GM04504 (cell line): ENCODE results near the gene DCTN2.

ENCODE experiments used
- DNase-seq: peaks from one replicate; pipeline ENCODE4 v3.0.0-alpha.2; 2012; ENCODE audit warnings: low read depth

DCTN2 gene

DNA sequence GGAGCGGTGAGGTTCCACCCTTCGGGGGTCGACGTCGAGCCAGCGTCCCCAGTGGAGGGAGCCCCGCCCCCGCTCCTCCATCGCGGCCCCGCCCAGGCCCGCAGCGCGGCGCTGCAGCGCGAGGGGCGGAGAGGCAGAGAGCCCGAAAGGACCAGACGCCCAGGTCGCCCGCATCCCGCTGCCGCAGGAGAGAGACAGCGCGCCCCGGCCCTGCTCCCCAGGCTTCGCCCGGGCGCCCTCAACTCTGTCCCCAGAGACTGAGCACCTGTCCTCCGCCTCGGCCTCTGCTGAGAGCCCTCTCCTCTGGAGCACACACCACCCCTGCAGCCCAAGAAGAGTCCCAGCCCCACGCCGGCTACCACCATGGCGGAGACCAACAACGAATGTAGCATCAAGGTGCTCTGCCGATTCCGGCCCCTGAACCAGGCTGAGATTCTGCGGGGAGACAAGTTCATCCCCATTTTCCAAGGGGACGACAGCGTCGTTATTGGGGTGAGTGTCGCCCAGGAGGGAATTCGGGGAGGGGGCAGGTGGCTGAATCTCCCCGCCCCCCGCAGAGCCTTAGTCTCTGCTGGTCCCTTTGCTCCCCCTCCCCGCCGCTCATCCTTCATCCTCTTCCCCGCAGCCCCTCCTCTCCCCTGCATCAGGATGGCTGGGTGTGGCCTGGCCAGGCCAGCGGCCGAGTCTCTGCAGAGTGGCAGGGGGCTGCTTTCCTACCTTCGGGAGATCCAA lies 3.1 kb upstream of the DCTN2 start, which contains the start of gene KIF5A:
KIF5A (plus strand) TSS at position 136 of the 732 bp plus-strand sequence; CDS start at position 364, 228 bp downstream.
- DNase-seq: no peak

DNA sequence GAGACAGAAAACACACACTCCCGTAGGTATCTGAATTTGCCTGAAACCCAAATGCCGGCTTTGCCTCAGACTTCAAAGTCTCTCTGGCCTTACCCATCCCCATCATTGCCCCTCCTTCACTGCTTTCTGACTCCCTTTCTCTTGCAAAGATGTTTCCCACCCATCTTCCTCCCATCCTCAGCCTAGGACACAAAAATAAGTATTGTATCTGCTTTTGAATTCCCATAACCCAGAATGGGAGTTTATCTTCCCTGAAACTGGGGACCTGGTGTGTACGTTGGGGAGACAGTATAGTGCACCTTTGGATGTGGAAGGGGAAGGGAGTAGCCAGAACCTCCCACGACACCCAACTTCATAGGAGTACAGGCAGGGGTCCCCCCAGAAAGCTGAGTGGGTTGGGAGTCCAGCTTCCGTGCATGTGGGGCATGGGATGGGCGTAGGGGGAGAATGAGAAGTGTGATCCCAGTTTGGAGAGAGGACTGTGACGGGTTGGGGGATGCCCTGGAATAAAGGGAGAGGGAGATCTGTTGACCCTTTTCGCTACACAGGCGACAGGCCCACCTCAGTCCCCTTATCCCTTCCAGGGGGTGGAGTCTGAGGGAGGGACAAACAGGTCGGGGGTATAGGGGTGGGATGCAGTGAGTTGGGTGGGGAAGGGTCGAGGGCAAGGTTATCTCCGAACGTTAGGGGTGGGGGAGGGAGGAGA lies 2.4 kb upstream of the DCTN2 start:
- no peak for DNase-seq

DNA sequence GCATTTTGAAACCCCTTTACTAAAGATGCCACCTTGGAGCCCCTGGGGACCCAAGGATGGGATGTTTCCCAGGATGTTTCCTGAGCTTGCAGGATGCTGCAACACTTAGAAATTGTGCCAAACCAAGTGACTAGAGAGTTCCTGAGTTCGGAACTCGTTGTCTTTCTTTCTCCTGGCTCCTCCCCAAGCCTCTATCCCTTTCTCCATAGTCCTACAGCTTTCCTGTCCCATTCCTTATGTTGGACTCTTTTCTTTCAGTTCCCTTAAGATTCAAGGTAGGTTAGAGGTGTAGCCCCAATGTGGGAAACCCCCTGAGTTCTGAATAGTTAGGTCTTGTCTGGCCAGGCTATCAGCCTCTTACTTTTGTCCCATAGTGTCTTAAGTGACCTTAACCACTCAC lies 1.5 kb upstream of the DCTN2 start:
- DNase-seq: no peak

GRCh38 chr12:57548013-57548315 lies 972 bp upstream of the DCTN2 start:
- DNase-seq: no peak

DNA sequence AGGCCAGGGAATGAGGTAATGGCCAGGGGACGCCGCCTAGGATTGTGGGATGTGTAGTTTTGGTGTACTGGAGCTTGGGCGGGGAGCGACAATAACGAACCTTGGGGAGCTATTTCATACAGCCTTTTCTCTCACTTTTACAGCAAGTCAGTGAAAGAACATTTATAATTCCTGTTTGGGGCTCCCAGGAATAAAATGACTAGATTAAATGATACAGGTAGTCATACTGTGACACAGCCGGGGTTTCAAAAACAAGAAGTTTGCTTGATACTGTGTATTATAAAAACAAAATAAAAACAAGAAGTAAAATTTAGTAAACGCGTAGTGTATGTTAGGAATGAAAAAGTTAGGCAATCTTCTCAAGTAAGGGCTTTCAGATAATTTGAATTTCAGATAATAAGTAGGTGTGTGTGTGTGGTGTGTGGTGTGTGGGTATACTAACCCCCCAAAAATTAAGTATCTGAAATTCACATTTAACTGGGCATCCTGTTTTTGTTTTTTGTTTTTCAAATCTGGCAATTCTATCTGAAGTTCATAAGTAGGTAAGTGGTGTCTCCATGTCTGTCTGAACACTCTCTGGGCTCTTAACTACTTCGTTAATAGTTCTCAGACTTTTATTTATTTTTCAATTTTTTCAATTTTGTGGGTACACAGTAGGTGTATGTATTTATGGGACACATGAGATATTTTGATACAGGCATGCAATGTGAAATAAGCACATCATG lies 458 bp upstream of the DCTN2 start:
- no peak for DNase-seq

- DNase-seq: no peak
These were observed 1.1 kb downstream of the DCTN2 start for GRCh38 chr12:57545809-57546437.

DNA sequence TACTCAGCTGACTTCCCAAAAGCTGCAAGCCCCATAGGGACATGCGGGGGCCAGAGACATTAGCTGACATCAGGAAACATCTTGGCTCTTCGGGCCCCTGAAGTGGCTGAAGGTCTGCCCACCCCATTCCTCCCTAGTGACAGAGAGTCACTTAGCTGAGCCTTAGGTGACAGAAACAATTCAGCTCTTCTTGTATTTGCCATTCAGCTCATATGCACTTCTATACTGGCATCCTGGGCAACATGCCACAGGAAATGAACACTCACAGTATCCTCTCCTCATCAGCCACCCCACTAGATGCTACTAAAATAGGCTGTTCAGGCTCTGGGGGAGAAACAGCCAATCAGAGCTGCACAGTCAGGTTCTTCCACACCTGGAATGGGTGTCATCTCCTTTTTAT lies 3.4 kb downstream of the DCTN2 start:
- no peak for DNase-seq

DNA sequence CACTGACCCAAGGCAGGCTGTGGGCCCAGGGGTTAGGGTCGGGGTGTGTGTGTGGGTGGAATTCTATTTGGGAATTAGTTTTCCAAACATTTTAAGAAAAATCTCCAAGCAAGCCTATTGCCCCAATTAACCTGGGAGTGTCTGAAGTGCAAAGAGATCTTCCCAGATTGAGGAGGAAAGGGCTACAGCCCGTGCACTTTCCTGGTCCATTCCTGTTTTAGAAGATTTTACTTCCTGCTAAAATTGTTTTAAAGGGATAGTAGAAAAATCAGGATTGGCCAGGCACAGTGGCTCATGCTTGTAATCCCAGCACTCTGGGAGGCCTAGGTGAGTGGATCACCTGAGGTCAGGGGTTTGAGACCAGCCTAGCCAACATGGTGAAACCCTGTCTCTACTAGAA lies 5.3 kb downstream of the DCTN2 start:
- no peak for DNase-seq

DNA sequence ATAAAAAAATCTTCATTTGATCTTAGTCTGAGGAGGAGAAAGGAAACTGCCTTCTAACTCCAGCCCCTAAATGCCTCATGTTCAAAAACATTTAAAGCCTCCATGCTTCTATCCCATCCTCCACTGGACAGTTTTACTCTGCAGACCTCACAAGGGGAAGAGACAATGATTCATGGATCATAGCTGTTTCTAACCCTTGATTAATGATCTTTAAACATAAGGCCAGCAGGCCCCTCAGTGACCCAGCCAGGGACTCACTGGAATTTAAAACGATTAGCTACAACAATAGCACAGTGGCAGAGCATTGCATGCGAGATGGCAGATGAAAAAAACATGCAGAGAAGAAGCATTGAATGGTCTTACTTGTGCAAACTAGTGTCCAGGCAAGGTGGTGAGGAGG lies 6.0 kb downstream of the DCTN2 start:
- no peak for DNase-seq

DNA sequence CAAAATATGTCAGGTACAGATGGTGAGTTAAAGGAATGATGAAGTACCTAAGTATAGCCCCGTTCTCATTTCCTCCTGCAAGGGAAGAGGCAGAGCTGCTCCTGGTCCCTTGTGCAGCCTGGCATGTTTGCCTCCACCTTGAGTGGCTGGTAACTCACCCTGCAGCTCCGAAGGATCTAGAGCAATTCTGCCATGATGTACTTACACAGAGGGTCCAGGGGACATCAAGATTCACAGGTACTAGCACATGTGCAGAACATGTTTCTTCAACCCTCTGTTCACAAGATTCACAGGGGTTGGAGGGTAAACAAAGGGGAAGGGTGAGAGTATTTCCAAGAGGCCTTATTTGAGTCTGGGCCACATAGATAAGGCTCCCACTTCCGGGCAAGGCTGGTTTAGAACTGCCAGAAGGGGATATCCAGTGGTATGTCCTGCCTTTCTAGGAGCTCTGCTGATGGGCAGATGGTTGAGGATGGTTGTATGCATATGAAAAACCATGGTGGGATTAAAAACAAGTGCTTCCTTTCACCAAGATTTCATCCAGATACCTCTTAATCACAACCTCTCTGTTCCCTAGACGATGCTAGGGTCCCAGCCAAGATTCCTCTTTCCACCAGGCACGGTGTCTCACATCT lies 7.7 kb downstream of the DCTN2 start:
- no peak for DNase-seq

DNA sequence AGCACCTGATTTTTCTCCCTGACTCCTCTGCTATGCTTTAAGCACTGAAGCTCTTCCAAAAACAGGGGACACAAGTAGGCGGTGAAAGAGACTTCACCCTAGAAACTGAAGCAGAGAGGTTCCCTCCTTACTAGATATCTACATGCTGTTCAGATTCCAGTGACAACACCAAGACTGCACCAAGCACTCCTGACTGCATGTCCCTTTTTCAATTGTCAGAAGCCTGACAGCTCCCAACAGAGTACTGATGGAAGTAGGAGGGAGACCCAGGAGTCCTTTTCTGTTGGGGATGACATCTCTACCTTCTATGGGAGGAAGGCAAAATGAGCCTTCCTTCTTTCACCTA lies 10.4 kb downstream of the DCTN2 start:
- no peak for DNase-seq

- DNase-seq: no peak
These were observed 11.0 kb downstream of the DCTN2 start for GRCh38 chr12:57535764-57536596.

- no peak for DNase-seq
These were observed 11.9 kb downstream of the DCTN2 start for GRCh38 chr12:57534991-57535543.

GRCh38 chr12:57534250-57534649 lies 12.7 kb downstream of the DCTN2 start:
- DNase-seq: no peak

GRCh38 chr12:57533108-57533507 lies 13.9 kb downstream of the DCTN2 start:
- DNase-seq: no peak

- DNase-seq: no peak
These were observed 15.2 kb downstream of the DCTN2 start for GRCh38 chr12:57531836-57532235.

GRCh38 chr12:57530396-57531142 lies 16.4 kb downstream of the DCTN2 start:
- DNase-seq: no peak

- no peak for DNase-seq
These were observed 17.2 kb downstream of the DCTN2 start for GRCh38 chr12:57529831-57530230.

DNA sequence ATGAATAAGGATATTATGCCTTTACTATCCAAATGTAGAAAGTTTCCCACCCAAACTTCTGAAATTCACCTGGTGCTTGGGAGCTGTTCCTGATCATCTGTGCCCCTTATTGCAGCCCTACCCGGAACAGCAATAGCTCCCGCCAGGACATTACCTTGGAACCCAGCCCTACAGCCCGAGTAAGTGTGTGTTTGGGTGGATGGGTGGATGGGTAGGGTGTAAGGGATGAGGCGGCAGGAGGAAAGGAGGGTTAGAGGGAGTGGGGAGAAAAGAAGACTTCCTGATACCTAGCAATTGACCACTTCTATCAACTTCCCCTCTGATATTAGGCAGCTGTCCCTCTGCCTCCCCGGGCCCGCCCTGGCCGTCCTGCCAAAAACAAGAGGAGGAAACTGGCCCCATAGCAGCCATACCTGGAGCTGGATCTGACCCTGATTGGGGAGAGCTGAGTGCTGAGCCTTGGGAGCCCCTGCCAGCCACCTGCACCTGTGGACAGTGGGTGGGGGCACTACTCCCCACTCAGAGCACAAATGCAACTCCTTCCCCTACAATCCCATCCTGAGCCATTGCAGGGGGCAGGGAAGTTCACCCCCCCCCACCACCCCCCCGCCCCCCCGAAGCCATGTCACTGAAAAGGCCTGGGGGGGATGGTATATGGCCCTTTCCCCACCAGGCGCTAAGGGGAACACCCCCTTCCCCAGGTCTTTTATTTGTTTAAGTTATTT lies 18.0 kb downstream of the DCTN2 start:
- DNase-seq: no peak

DNA sequence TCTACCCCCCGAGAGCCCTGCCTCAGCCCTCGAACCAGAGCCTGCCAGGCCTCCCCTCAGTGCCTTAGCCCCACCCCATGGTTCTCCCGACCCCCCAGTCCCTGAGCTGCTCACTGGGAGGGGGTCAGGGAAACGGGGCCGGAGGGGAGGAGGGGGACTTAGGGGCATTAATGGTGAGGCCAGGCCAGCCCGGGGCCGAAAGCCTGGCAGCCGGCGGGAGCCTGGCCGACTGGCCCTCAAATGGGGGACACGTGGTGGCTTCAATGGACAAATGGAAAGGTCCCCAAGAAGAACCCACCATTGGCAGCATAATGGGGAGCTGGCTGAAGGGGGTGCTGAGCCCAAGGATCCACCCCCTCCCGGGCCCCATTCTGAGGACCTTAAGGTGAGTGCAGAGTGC lies 18.8 kb downstream of the DCTN2 start:
- no peak for DNase-seq
